Neural crest cell (in vitro differentiated cells): ENCODE data around the gene GLRX3. TPM values are rescaled to one million over a fixed set of nuclear protein-coding genes. Genes with fewer than 3 reads are reported as not detected.

Source experiments
- DNase-seq: peaks from one replicate; pipeline ENCODE4 v3.0.0; 2021; ENCODE audit warnings: low read depth, mixed read lengths, low spot score
- H3K27ac Mint-ChIP-seq: one replicate; pipeline ENCODE4 v1.8.0; 2021; ENCODE audit warnings: mild to moderate bottlenecking, mixed read lengths; ENCODE audit not compliant: unreplicated experiment
- H3K27me3 Mint-ChIP-seq: 2 replicates; pipeline ENCODE4 v1.8.0; 2021; ENCODE audit warnings: low read depth, mild to moderate bottlenecking, mixed read lengths
- H3K36me3 Mint-ChIP-seq: 2 replicates; pipeline ENCODE4 v1.8.0; 2021; ENCODE audit warnings: low read depth, mild to moderate bottlenecking, mixed read lengths
- H3K4me1 Mint-ChIP-seq: 2 replicates; pipeline ENCODE4 v1.8.0; 2021; ENCODE audit warnings: mixed read lengths
- H3K4me3 Mint-ChIP-seq: one replicate; pipeline ENCODE4 v1.8.0; 2021; ENCODE audit warnings: mild to moderate bottlenecking, mixed read lengths
- H3K9me3 Mint-ChIP-seq: 2 replicates; pipeline ENCODE4 v1.8.0; 2021; ENCODE audit warnings: mixed read lengths
- total RNA-seq: library from RNA; stranded (reverse); gene quantifications from 2 replicates; pipeline ENCODE4 v1.2.1, GENCODE V29; 2021
- TF ChIP-seq, protein P1 (sequence below): fragments of 200-600 bp; sonication (generic); conservative IDR thresholded peaks from 2 replicates; pipeline ENCODE4 v1.5.0; 2021; ENCODE audit warnings: antibody characterized with exemption, mild to moderate bottlenecking

The GLRX3 gene
- total RNA-seq, 1 donor from 2014 or later = 124 TPM

DNA sequence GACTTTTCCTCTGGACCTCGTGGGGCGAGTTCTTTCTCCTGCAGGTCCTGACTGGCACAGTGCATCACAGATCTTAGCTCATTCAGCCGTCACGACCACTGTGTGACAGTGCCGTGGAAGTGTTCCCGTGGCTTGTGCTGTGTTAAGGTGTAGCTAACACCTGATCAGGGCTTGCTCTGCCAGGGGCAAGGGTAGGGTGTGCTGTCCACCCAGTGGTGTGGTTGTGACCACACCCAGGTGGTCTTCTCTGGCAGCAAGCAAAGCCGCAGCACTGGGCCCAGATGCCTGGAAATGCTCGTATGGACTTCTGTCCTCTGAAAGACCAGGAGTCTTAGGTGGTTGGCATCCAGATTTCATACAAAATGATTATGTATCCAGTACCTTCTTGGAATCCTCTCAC is 86.2 kb downstream of the GLRX3 start:
- DNase-seq = no peak
- no peak overlapping the region for H3K27ac Mint-ChIP-seq
- TF ChIP-seq, protein P1, sequence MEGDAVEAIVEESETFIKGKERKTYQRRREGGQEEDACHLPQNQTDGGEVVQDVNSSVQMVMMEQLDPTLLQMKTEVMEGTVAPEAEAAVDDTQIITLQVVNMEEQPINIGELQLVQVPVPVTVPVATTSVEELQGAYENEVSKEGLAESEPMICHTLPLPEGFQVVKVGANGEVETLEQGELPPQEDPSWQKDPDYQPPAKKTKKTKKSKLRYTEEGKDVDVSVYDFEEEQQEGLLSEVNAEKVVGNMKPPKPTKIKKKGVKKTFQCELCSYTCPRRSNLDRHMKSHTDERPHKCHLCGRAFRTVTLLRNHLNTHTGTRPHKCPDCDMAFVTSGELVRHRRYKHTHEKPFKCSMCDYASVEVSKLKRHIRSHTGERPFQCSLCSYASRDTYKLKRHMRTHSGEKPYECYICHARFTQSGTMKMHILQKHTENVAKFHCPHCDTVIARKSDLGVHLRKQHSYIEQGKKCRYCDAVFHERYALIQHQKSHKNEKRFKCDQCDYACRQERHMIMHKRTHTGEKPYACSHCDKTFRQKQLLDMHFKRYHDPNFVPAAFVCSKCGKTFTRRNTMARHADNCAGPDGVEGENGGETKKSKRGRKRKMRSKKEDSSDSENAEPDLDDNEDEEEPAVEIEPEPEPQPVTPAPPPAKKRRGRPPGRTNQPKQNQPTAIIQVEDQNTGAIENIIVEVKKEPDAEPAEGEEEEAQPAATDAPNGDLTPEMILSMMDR = no peak
- no peaks in the 10 kb centered on the region for H3K27me3 Mint-ChIP-seq
- no peak overlapping the region for H3K4me3 Mint-ChIP-seq
- H3K36me3 Mint-ChIP-seq = no peaks in the 10 kb centered on the region
- no peaks in the 10 kb centered on the region for H3K4me1 Mint-ChIP-seq
- H3K9me3 Mint-ChIP-seq = peaks cover 2% of the 10 kb centered on the region

DNA sequence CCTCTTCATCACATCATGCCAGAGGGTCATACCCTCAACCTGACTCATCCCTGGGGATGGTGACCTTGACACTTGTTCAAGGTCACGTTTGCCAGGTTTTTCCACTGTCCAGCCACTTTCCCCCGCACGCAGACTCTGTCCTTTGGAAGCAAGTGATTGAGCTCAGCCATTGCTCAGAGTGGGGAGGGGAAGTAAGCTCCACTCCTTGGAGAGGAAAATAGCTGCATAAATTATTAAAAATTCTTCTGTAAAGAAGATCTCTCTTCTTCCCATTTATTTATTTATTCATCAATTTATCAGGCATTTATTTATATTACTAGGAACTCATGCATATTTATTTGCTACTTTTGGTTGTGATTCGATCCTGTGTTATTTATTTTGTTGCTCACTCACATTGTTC is 88.0 kb downstream of the GLRX3 start:
- TF ChIP-seq, protein P1 = no peak
- no peaks in the 10 kb centered on the region for H3K27me3 Mint-ChIP-seq
- no peaks in the 10 kb centered on the region for H3K36me3 Mint-ChIP-seq
- DNase-seq = no peak
- H3K4me3 Mint-ChIP-seq = no peak overlapping the region
- H3K27ac Mint-ChIP-seq = no peak overlapping the region
- H3K9me3 Mint-ChIP-seq = peaks cover 9% of the 10 kb centered on the region
- H3K4me1 Mint-ChIP-seq = no peaks in the 10 kb centered on the region

DNA sequence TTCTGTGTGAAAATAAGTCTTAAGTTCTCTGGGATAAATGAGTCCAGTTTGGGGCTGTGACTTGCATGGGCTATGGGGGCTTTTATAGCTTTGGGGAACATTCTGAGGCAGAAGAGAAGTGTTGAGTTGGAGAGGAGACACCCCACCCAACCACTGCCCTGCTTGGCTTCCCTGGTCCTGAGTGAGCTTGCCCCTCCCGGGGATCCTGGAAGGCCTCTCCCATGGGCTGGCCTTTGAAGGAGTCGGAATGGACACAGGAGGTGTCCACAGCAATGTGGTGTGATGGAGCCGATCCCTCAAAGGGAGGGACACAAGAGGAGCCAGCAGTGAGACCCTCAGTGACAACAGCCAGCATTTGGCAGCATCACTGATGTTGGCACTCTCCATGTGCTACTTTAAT is 89.8 kb downstream of the GLRX3 start:
- H3K36me3 Mint-ChIP-seq = no peaks in the 10 kb centered on the region
- no peaks in the 10 kb centered on the region for H3K4me1 Mint-ChIP-seq
- H3K27me3 Mint-ChIP-seq = no peaks in the 10 kb centered on the region
- peaks cover 9% of the 10 kb centered on the region for H3K9me3 Mint-ChIP-seq
- DNase-seq = no peak
- no peak overlapping the region for H3K4me3 Mint-ChIP-seq
- H3K27ac Mint-ChIP-seq = no peak overlapping the region
- TF ChIP-seq, protein P1 = no peak

DNA sequence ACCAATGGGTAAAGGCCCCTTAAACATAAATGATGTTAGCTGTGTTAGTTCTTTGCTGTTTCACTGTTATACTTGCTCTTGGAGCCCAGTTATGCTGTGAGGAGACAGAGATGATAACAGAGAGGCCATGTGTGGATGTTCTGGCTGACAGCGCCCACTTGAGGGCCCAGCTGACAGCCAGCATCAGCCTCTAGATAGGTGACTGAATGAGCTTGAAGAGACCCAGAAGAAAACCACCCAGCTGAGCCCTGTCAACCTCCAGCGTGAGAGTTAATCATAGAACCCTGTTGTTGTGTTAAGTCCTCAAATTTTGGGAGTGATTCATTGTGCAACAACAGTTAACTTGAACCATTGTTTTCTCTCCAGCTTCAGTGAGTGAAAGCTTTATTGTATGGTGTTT is 91.7 kb downstream of the GLRX3 start:
- Mint-ChIP-seq H3K36me3 (no peaks in the 10 kb centered on the region), H3K9me3 (peaks cover 9% of the 10 kb centered on the region), H3K27ac (no peak overlapping the region)

More for the DNA sequence above, 91.7 kb downstream of the GLRX3 start:
- no peak for DNase-seq
- Mint-ChIP-seq H3K27me3 (no peaks in the 10 kb centered on the region), H3K4me3 (no peak overlapping the region), H3K4me1 (no peaks in the 10 kb centered on the region)
- TF ChIP-seq, protein P1 = no peak

Other genes with a start within 250 kb of the GLRX3 start
- 11.2 and 11.6 TPM in 2 replicates for gene EBF3, start 172.1 kb upstream of the GLRX3 start, total RNA-seq
- gene C10orf143, start 25.6 kb upstream of the GLRX3 start, total RNA-seq = 2.7 TPM in 2 replicates